HUES48 (cell line): ENCODE measurements around the gene LIPF.
"Not testable (repeated sequence)": the region's sequence is repeated elsewhere in the genome, so short reads cannot be mapped to it uniquely, and the experiment has no call there.

ENCODE experiments used
- H3K27ac ChIP-seq: one replicate; pipeline ENCODE4 v1.7.0; 2013; ENCODE audit warnings: low read depth, low read length, inconsistent platforms
- H3K27me3 ChIP-seq: 2 replicates; pipeline ENCODE4 v1.6.1; 2013; ENCODE audit warnings: mild to moderate bottlenecking, low read length; ENCODE audit not compliant: control insufficient read depth, insufficient read depth
- H3K36me3 ChIP-seq: 2 replicates; pipeline ENCODE4 v1.6.1; 2013; ENCODE audit warnings: low read length; ENCODE audit not compliant: control insufficient read depth, insufficient read depth
- H3K4me1 ChIP-seq: 2 replicates; pipeline ENCODE4 v1.6.1; 2013; ENCODE audit warnings: mild to moderate bottlenecking, low read length; ENCODE audit not compliant: control insufficient read depth, insufficient read depth
- H3K4me3 ChIP-seq: 2 replicates; pipeline ENCODE4 v1.5.1; 2013; ENCODE audit warnings: mild to moderate bottlenecking, low read depth, low read length
- H3K9ac ChIP-seq: 2 replicates; pipeline ENCODE4 v1.6.1; 2013; ENCODE audit warnings: mild to moderate bottlenecking, low read depth, low read length, moderate library complexity
- H3K9me3 ChIP-seq: 2 replicates; pipeline ENCODE4 v1.6.1; 2013; ENCODE audit warnings: low read length; ENCODE audit not compliant: control insufficient read depth, insufficient read depth

The LIPF gene

GRCh38 chr10:88676283-88677060 is 12.2 kb downstream of the LIPF start:
- Histone ChIP-seq H3K4me1 (no peaks in the 10 kb centered on the region), H3K4me3 (no peak overlapping the region), H3K27me3 (no peaks in the 10 kb centered on the region), H3K9me3 (no peaks in the 10 kb centered on the region), H3K36me3 (no peaks in the 10 kb centered on the region), H3K27ac (no peak overlapping the region), H3K9ac (no peak overlapping the region)

- H3K4me3 ChIP-seq = no peak overlapping the region
- H3K9ac ChIP-seq = no peak overlapping the region
- no peaks in the 10 kb centered on the region for H3K9me3 ChIP-seq
- H3K4me1 ChIP-seq = no peaks in the 10 kb centered on the region
- H3K27me3 ChIP-seq = no peaks in the 10 kb centered on the region
- no peak overlapping the region for H3K27ac ChIP-seq
- H3K36me3 ChIP-seq = no peaks in the 10 kb centered on the region
Observed at GRCh38 chr10:88680958-88681357, 16.7 kb downstream of the LIPF start.

- no peak overlapping the region for H3K27ac ChIP-seq
- H3K9me3 ChIP-seq = no peaks in the 10 kb centered on the region
- H3K36me3 ChIP-seq = no peaks in the 10 kb centered on the region
- no peak overlapping the region for H3K9ac ChIP-seq
- no peak overlapping the region for H3K4me3 ChIP-seq
- H3K27me3 ChIP-seq = no peaks in the 10 kb centered on the region
- H3K4me1 ChIP-seq = peaks cover 6% of the 10 kb centered on the region; the same call in 1 of the 2 replicates
Observed at GRCh38 chr10:88682491-88682890, 18.2 kb downstream of the LIPF start.

GRCh38 chr10:88687853-88688467 is 23.7 kb downstream of the LIPF start:
- Histone ChIP-seq H3K4me3 (no peak overlapping the region), H3K27me3 (peaks cover 19% of the 10 kb centered on the region), H3K36me3 (no peaks in the 10 kb centered on the region), H3K4me1 (peaks cover 6% of the 10 kb centered on the region; the same call in 1 of the 2 replicates), H3K9ac (no peak overlapping the region), H3K9me3 (no peaks in the 10 kb centered on the region), H3K27ac (no peak overlapping the region)

GRCh38 chr10:88689366-88689765 is 25.1 kb downstream of the LIPF start:
- Histone ChIP-seq H3K4me1 (peaks cover 6% of the 10 kb centered on the region; the same call in 1 of the 2 replicates), H3K9ac (no peak overlapping the region), H3K9me3 (no peaks in the 10 kb centered on the region), H3K27me3 (peaks cover 32% of the 10 kb centered on the region), H3K27ac (no peak overlapping the region), H3K4me3 (no peak overlapping the region), H3K36me3 (no peaks in the 10 kb centered on the region)

- Histone ChIP-seq H3K27me3 (peaks cover 62% of the 10 kb centered on the region), H3K9ac (no peak overlapping the region)
Observed at GRCh38 chr10:88693392-88694020, 29.3 kb downstream of the LIPF start.

GRCh38 chr10:88702848-88703597 is 38.8 kb downstream of the LIPF start:
- Histone ChIP-seq H3K9ac (no peak overlapping the region), H3K27me3 (peaks cover 100% of the 10 kb centered on the region), H3K36me3 (no peaks in the 10 kb centered on the region), H3K9me3 (no peaks in the 10 kb centered on the region), H3K4me3 (no peak overlapping the region), H3K4me1 (peaks cover 22% of the 10 kb centered on the region), H3K27ac (peak overlapping the region; percentile 76)

More at GRCh38 chr10:88693392-88694020, 29.3 kb downstream of the LIPF start:
- no peaks in the 10 kb centered on the region for H3K4me1 ChIP-seq
- H3K9me3 ChIP-seq = no peaks in the 10 kb centered on the region
- H3K4me3 ChIP-seq = no peak overlapping the region
- no peak overlapping the region for H3K27ac ChIP-seq
- no peaks in the 10 kb centered on the region for H3K36me3 ChIP-seq

GRCh38 chr10:88705958-88706357 is 41.7 kb downstream of the LIPF start, which contains the start of gene LIPK:
LIPK (plus strand) TSS chr10:88706249; CDS start chr10:88724544, 18,295 bp downstream.
- H3K9me3 ChIP-seq = no peaks in the 10 kb centered on the region
- H3K9ac ChIP-seq = no peak within 1 kb of the TSS
- no peak within 1 kb of the TSS for H3K4me3 ChIP-seq
- H3K27me3 ChIP-seq = peaks cover 91% of the 10 kb centered on the region
- peak within 1 kb of the TSS; percentile 79 for H3K27ac ChIP-seq
- H3K36me3 ChIP-seq = no peaks in the 10 kb centered on the region
- peaks cover 29% of the 10 kb centered on the region for H3K4me1 ChIP-seq

GRCh38 chr10:88707429-88708155 is 43.4 kb downstream of the LIPF start:
- no peaks in the 10 kb centered on the region for H3K36me3 ChIP-seq

GRCh38 chr10:88709361-88709760 is 45.1 kb downstream of the LIPF start:
- not testable (repeated sequence) for H3K36me3 ChIP-seq, H3K9me3 ChIP-seq, H3K9ac ChIP-seq, H3K4me3 ChIP-seq
- peaks cover 63% of the 10 kb centered on the region for H3K27me3 ChIP-seq
- H3K27ac ChIP-seq = peak overlapping the region; percentile 54
- peaks cover 17% of the 10 kb centered on the region for H3K4me1 ChIP-seq

More at GRCh38 chr10:88707429-88708155, 43.4 kb downstream of the LIPF start:
- Histone ChIP-seq H3K9me3 (no peaks in the 10 kb centered on the region), H3K4me3 (no peak overlapping the region), H3K4me1 (peaks cover 26% of the 10 kb centered on the region), H3K9ac (no peak overlapping the region), H3K27me3 (peaks cover 81% of the 10 kb centered on the region), H3K27ac (peak overlapping the region; percentile 79)
